ENCODE measurements around the gene CYB5A. TPM values are rescaled to one million over a fixed set of nuclear protein-coding genes. Genes with fewer than 3 reads are reported as not detected.

Gene CYB5A
- total RNA-seq, 1 experiment from 2014 or later = 130 TPM

- Histone ChIP-seq H3K27ac (ENCODE audit: low read length) (no peak overlapping the region), H3K4me3 (ENCODE audit: low read length) (no peak overlapping the region), H3K9ac (ENCODE audit: low read length) (no peak overlapping the region), H3F3A (ENCODE audit: low read length, unreplicated experiment) (no peaks in the 10 kb centered on the region), H2AFZ (ENCODE audit: low read length) (no peak overlapping the region), H4K20me1 (ENCODE audit: low read length) (no peaks in the 10 kb centered on the region), H3K27me3 (ENCODE audit: low read length) (no peaks in the 10 kb centered on the region), H3K9me3 (ENCODE audit: low read length) (no peaks in the 10 kb centered on the region), H3K79me2 (ENCODE audit: low read length) (peaks cover 81% of the 10 kb centered on the region), H3K36me3 (ENCODE audit: low read depth, low read length) (no peaks in the 10 kb centered on the region), H3K9me2 (replicated peaks; ENCODE audit: low read length) (no peaks in the 10 kb centered on the region), H3K4me2 (ENCODE audit: low read length) (no peak overlapping the region), H3K4me1 (ENCODE audit: insufficient read depth, low read length) (peaks cover 14% of the 10 kb centered on the region)
- DNase-seq = no peak
- intact Hi-C loops (cut with micrococcal nuclease) = no loop called here
- ChIA-PET CTCF (no interaction called here), POLR2A (ENCODE audit: unreplicated experiment) (no interaction called here)
- TF ChIP-seq EZH2phosphoT487 (IDR thresholded peaks at IDR 0.05; ENCODE audit: borderline replicate concordance, low read length) (no peak), EZH2 (IDR thresholded peaks at IDR 0.05; ENCODE audit: low read length, unreplicated experiment) (no peak)
- TF ChIP-seq, protein P1, sequence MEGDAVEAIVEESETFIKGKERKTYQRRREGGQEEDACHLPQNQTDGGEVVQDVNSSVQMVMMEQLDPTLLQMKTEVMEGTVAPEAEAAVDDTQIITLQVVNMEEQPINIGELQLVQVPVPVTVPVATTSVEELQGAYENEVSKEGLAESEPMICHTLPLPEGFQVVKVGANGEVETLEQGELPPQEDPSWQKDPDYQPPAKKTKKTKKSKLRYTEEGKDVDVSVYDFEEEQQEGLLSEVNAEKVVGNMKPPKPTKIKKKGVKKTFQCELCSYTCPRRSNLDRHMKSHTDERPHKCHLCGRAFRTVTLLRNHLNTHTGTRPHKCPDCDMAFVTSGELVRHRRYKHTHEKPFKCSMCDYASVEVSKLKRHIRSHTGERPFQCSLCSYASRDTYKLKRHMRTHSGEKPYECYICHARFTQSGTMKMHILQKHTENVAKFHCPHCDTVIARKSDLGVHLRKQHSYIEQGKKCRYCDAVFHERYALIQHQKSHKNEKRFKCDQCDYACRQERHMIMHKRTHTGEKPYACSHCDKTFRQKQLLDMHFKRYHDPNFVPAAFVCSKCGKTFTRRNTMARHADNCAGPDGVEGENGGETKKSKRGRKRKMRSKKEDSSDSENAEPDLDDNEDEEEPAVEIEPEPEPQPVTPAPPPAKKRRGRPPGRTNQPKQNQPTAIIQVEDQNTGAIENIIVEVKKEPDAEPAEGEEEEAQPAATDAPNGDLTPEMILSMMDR (conservative IDR thresholded peaks at IDR 0.05; ENCODE audit: low read depth, low read length) = no peak
- no TSS peak for BruUV-seq (replicated peaks)
- ATAC-seq = no peak
These were observed 14.5 kb downstream of the CYB5A start for GRCh38 chr18:74277296-74277695.

- BruUV-seq (replicated peaks) = no TSS peak
- Histone ChIP-seq H3K9me3 (ENCODE audit: low read length) (no peaks in the 10 kb centered on the region), H3K4me3 (ENCODE audit: low read length) (no peak overlapping the region), H2AFZ (ENCODE audit: low read length) (no peak overlapping the region), H3K4me2 (ENCODE audit: low read length) (no peak overlapping the region), H3K27ac (ENCODE audit: low read length) (no peak overlapping the region), H3K4me1 (ENCODE audit: insufficient read depth, low read length) (peaks cover 14% of the 10 kb centered on the region), H3K9ac (ENCODE audit: low read length) (no peak overlapping the region), H3K79me2 (ENCODE audit: low read length) (peaks cover 76% of the 10 kb centered on the region), H4K20me1 (ENCODE audit: low read length) (no peaks in the 10 kb centered on the region), H3K36me3 (ENCODE audit: low read depth, low read length) (no peaks in the 10 kb centered on the region), H3F3A (ENCODE audit: low read length, unreplicated experiment) (no peaks in the 10 kb centered on the region), H3K27me3 (ENCODE audit: low read length) (no peaks in the 10 kb centered on the region), H3K9me2 (replicated peaks; ENCODE audit: low read length) (no peaks in the 10 kb centered on the region)
- ATAC-seq (no peak), DNase-seq (no peak)
- ChIA-PET POLR2A (ENCODE audit: unreplicated experiment) (no interaction called here), CTCF (no interaction called here)
- TF ChIP-seq, protein P1 (conservative IDR thresholded peaks at IDR 0.05; ENCODE audit: low read depth, low read length) = no peak
- TF ChIP-seq EZH2 (IDR thresholded peaks at IDR 0.05; ENCODE audit: low read length, unreplicated experiment) (no peak), EZH2phosphoT487 (IDR thresholded peaks at IDR 0.05; ENCODE audit: borderline replicate concordance, low read length) (no peak)
- intact Hi-C loops (cut with micrococcal nuclease) = no loop called here
These were observed 15.2 kb downstream of the CYB5A start for GRCh38 chr18:74276609-74277008.

GRCh38 chr18:74275736-74276135, 16.0 kb downstream of the CYB5A start:
- POLR2A ChIA-PET (ENCODE audit: unreplicated experiment) = no interaction called here

More at GRCh38 chr18:74275736-74276135, 16.0 kb downstream of the CYB5A start:
- Histone ChIP-seq H3K9me3 (ENCODE audit: low read length) (no peaks in the 10 kb centered on the region), H3K4me3 (ENCODE audit: low read length) (no peak overlapping the region), H3K4me1 (ENCODE audit: insufficient read depth, low read length) (peaks cover 23% of the 10 kb centered on the region), H3K27ac (ENCODE audit: low read length) (no peak overlapping the region), H3K79me2 (ENCODE audit: low read length) (peaks cover 74% of the 10 kb centered on the region), H3F3A (ENCODE audit: low read length, unreplicated experiment) (no peaks in the 10 kb centered on the region), H3K4me2 (ENCODE audit: low read length) (no peak overlapping the region), H3K9me2 (replicated peaks; ENCODE audit: low read length) (no peaks in the 10 kb centered on the region), H2AFZ (ENCODE audit: low read length) (no peak overlapping the region), H3K27me3 (ENCODE audit: low read length) (no peaks in the 10 kb centered on the region), H3K9ac (ENCODE audit: low read length) (no peak overlapping the region), H3K36me3 (ENCODE audit: low read depth, low read length) (no peaks in the 10 kb centered on the region), H4K20me1 (ENCODE audit: low read length) (no peaks in the 10 kb centered on the region)
- TF ChIP-seq, protein P1 (conservative IDR thresholded peaks at IDR 0.05; ENCODE audit: low read depth, low read length) = no peak
- TF ChIP-seq EZH2phosphoT487 (IDR thresholded peaks at IDR 0.05; ENCODE audit: borderline replicate concordance, low read length) (no peak), EZH2 (IDR thresholded peaks at IDR 0.05; ENCODE audit: low read length, unreplicated experiment) (no peak)
- no TSS peak for BruUV-seq (replicated peaks)
- ATAC-seq (no peak), DNase-seq (no peak)
- intact Hi-C loops (cut with micrococcal nuclease) = no loop called here
- CTCF ChIA-PET = no interaction called here
